ENCODE measurements around the gene TPST1.

DNA sequence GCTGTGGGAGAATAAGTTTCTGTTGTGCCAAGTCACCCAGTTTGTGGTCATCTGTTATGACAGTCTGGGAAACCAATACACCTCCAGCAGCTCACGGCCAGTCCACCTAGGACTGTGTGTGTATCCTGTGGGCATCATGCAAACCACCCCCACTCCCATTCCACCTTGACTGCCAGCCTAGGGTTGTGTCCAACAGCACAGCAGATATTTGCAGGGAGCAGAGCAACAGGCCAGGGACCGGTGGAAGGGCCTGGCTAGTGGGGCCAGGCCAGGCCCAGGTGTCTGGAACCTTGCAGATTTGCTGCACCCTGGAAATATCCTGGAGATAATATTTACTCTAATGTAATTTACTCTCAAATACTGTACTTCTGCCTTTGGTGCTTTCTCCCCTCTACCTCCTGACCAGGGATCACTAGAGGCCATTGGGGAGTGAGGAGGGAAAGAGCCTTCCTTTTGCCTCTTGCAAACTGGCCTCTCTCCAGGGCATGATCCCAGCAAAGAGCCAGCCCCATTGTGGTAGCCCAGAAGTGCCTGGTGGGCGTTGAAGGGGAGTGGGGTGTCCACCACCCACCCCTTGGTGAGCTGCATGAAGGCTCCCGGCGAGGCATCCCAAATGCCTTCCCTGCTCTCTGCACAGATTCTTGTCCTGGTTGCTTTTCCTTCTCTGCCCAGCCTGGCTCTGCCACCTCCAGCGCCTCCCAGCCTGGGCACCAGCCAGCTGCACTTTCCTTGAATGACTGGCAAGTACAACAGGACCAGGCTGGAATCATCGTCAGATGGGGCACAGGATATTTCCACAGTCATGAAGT lies 15.2 kb upstream of the TPST1 start:
- TF ChIP-seq, protein P1, sequence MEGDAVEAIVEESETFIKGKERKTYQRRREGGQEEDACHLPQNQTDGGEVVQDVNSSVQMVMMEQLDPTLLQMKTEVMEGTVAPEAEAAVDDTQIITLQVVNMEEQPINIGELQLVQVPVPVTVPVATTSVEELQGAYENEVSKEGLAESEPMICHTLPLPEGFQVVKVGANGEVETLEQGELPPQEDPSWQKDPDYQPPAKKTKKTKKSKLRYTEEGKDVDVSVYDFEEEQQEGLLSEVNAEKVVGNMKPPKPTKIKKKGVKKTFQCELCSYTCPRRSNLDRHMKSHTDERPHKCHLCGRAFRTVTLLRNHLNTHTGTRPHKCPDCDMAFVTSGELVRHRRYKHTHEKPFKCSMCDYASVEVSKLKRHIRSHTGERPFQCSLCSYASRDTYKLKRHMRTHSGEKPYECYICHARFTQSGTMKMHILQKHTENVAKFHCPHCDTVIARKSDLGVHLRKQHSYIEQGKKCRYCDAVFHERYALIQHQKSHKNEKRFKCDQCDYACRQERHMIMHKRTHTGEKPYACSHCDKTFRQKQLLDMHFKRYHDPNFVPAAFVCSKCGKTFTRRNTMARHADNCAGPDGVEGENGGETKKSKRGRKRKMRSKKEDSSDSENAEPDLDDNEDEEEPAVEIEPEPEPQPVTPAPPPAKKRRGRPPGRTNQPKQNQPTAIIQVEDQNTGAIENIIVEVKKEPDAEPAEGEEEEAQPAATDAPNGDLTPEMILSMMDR (conservative IDR thresholded peaks at IDR 0.05; ENCODE audit: low read length), result no peak
- TF ChIP-seq EZH2phosphoT487 (IDR thresholded peaks at IDR 0.05; ENCODE audit: borderline replicate concordance), result no peak
